Limb (tissue), 2 donors: ENCODE results near the gene TRAF4.
"Not testable (repeated sequence)": the region's sequence is repeated elsewhere in the genome, so short reads cannot be mapped to it uniquely, and the experiment has no call there.

ENCODE experiments used
- DNase-seq, 2 donors: peaks; one replicate each; pipeline ENCODE4 v3.0.0-alpha.2; 2016; ENCODE audit errors: extremely low spot score in 2 of 2

Gene TRAF4

DNA sequence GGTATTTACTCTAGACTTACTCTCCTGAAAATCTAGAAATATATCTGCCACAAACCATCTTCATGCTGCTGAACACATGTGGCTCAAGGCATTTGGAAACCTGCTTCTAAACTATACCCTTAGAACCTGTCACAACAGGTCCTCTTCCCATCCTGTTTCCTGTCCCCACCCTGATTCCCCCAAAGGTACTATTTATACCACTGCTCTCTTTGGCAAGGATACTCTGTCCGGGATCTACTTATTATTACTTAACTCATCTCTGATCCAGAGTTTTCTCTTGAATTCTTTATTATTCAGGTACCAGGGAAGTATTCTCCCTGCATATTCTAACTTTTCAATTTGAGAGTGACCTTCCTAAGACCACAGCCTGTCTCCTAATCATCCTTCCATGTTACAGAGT is 33.4 kb downstream of the TRAF4 start:
- no peak for DNase-seq

GRCh38 chr17:28779601-28780000 is 35.8 kb downstream of the TRAF4 start:
- not testable (repeated sequence) for DNase-seq

- no peak for DNase-seq
Observed at GRCh38 chr17:28783161-28783560, 39.4 kb downstream of the TRAF4 start.

- no peak for DNase-seq
Observed at GRCh38 chr17:28788100-28788499, 44.3 kb downstream of the TRAF4 start.

DNA sequence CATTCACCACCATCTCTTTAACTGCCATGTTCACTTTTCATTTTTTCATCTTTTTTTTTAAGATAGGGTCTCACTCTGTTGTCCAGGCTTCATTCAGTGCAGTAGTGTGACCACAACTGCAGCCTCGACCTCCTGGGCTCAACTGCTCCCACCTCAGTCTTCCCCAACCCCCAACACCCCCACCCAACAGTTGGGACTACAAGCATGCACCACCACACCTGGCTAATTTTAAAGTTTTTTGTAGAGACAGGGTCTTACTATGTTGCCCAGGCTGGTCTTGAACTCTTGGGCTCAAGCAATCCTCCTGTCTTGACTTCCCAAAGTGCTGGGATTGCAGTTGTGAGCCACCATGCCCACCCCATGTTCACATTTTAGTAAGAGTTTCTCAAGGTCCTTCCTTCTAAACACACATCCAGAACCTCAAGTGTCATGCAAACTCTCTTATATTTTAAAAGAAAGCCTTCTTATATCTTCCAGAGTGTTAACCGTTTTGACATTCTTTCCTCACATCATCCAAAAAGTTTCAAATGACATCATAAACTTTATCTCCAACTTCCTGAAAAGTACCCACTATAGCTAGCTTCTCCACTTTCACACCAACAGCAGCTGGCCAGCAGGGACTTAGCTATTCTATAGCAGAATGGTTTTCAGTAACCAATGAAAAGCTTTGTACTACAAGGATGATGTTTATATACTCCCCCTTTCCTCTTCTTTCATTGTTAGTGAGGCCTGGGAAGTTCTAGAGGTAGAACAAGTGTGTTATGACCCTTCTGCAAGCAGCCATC is 49.3 kb downstream of the TRAF4 start:
- DNase-seq = no peak

DNA sequence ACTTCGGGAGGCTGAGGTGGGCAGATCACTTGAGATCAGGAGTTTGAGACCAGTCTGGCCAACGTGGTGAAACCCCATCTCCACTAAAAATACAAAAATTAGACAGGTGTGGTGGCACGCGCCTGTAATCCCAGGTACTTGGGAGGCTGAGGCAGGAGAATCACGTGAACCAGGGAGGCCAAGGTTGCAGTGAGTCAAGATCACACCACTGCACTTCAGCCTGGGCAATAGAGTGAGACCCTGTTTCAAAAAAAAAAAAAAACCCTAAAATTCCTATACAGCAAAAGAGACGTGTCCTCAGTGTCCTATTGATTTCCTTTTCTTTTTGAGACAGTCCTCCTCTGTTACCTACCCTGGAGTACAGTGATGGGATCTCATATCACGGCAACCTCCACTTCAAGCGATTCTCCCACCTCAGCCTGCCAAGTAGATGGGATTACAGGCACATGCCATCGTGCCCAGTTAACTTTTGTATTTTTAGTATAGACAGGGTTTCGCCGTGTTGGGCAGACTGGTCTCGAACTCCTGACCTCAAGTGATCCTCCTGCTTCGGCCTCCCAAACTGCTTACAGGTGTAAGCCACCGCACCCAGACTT is 51.1 kb downstream of the TRAF4 start:
- DNase-seq = not testable (repeated sequence)

GRCh38 chr17:28796062-28796461 is 52.3 kb downstream of the TRAF4 start:
- DNase-seq = no peak
